CD4-positive, alpha-beta memory T cell (primary cell): ENCODE measurements around the gene NKX1-2. TPM values are rescaled to one million over a fixed set of nuclear protein-coding genes. Genes with fewer than 3 reads are reported as not detected.

ENCODE experiments used
- CTCF ChIA-PET: fragments of 350-600 bp; sonication (Branson Sonifier 250); formaldehyde crosslinking; loops from one replicate; lab custom pipeline; 2021; ENCODE audit warnings: inconsistent platforms; ENCODE audit not compliant: partially characterized antibody; lab: Charles Lee
- POLR2A ChIA-PET: fragments of 350-600 bp; sonication (Branson Sonifier 250); formaldehyde crosslinking; loops from one replicate; lab custom pipeline; 2021; ENCODE audit not compliant: partially characterized antibody; lab: Charles Lee
- DNase-seq, 5 donors: peaks; one replicate each; pipeline versions ENCODE4 v3.0.0 to v3.0.0-alpha.2; 2020 to 2022; ENCODE audit warnings: mixed read lengths in 1 of 5
- H3K27ac ChIP-seq: one replicate; pipeline ENCODE4 v1.7.0; 2013; ENCODE audit warnings: low read depth, low read length
- H3K27me3 ChIP-seq: 2 replicates; pipeline ENCODE4 v1.7.0; 2013; ENCODE audit warnings: mild to moderate bottlenecking, low read length, moderate library complexity; ENCODE audit not compliant: insufficient read depth
- H3K36me3 ChIP-seq: 2 replicates; pipeline ENCODE4 v1.7.0; 2013; ENCODE audit warnings: mild to moderate bottlenecking, low read length, moderate library complexity; ENCODE audit not compliant: insufficient read depth
- H3K4me1 ChIP-seq: 2 replicates; pipeline ENCODE4 v1.7.0; 2013; ENCODE audit warnings: mild to moderate bottlenecking, low read length, moderate library complexity; ENCODE audit not compliant: insufficient read depth
- H3K4me3 ChIP-seq, 2 donors: one replicate each; pipeline ENCODE4 v1.7.0; 2013; ENCODE audit warnings: low read length in 2 of 2, mild to moderate bottlenecking in 1 of 2
- H3K9me3 ChIP-seq, 2 donors: one replicate each; pipeline ENCODE4 v1.7.0; 2013; ENCODE audit warnings: low read length in 2 of 2, control low read depth in 1 of 2; ENCODE audit not compliant: control insufficient read depth in 1 of 2
- H3K27ac Mint-ChIP-seq, 7 donors: one replicate each; pipeline ENCODE4 v1.8.0; 2020 to 2021; ENCODE audit warnings: mixed read lengths in 7 of 7, mild to moderate bottlenecking in 6 of 7, inconsistent platforms in 3 of 7, moderate library complexity in 3 of 7
- H3K27me3 Mint-ChIP-seq, 2 donors: one replicate each; pipeline ENCODE4 v1.8.0; 2020 to 2021; ENCODE audit warnings: mixed read lengths in 2 of 2
- H3K36me3 Mint-ChIP-seq, 2 donors: one replicate each; pipeline ENCODE4 v1.8.0; 2020 to 2021; ENCODE audit warnings: mixed read lengths in 2 of 2, inconsistent platforms in 1 of 2, mild to moderate bottlenecking in 1 of 2
- H3K4me1 Mint-ChIP-seq, 4 donors: one replicate each; pipeline ENCODE4 v1.8.0; 2020 to 2021; ENCODE audit warnings: mixed read lengths in 4 of 4, mild to moderate bottlenecking in 1 of 4
- H3K4me3 Mint-ChIP-seq, 8 donors: one replicate each; pipeline ENCODE4 v1.8.0; 2020 to 2021; ENCODE audit warnings: mixed read lengths in 8 of 8, mild to moderate bottlenecking in 7 of 8, moderate library complexity in 6 of 8, inconsistent platforms in 3 of 8
- H3K9me3 Mint-ChIP-seq, 8 donors: one replicate each; pipeline ENCODE4 v1.8.0; 2020 to 2021; ENCODE audit warnings: mixed read lengths in 8 of 8, mild to moderate bottlenecking in 5 of 8, inconsistent platforms in 3 of 8, moderate library complexity in 1 of 8
- intact Hi-C: fragments of 100-400 bp; cut with micrococcal nuclease; formaldehyde crosslinking; loops from one replicate; pipeline ENCODE4 v1.15.1; 2023
- polyA plus RNA-seq, 2 donors: library from polyadenylated mRNA; unstranded; fragments of 300-500 nt; fragmentation: Illumina TruSeq; gene quantifications; one replicate each; pipeline ENCODE4 v1.2.3, GENCODE V29; 2021
- total RNA-seq, 2 experiments: library from RNA; stranded (reverse); gene quantifications; one replicate each; pipeline ENCODE4 v1.2.3, GENCODE V29; 2021

Gene NKX1-2
- total and polyA plus RNA-seq, 4 experiments from 2014 or later, result not detected

DNA sequence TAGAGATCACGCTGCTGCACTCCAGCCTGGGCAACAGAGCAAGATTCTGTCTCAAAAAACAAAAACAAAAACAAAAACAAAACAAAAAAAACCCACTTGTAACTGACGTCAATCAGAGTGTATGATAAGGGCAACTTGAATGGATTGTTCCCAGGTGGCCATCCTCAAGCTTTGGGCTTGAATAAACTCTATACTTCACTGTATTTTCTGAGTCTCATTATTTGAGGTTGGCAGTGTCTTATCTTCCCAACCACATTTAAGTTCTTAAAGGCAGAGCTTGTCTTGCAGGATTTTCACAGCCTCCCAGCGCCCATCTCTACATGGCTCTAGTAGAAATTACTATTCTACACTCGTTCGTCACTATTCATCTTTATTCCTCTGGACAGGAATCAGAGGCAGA is 26.0 kb downstream of the NKX1-2 start:
- Histone ChIP-seq H3K4me1 (peaks cover 5% of the 10 kb centered on the region), H3K27ac (no peak overlapping the region), H3K9me3 (no peaks in the 10 kb centered on the region), H3K4me3 (no peak overlapping the region), H3K27me3 (no peaks in the 10 kb centered on the region), H3K36me3 (no peaks in the 10 kb centered on the region)
- H3K4me3 Mint-ChIP-seq, result no peak overlapping the region
- intact Hi-C loops, result no loop called here
- ChIA-PET CTCF (interaction anchor here (0.9 to 1.5 kb wide), 3 partner anchors 10 to 35 kb away, joined by 3 to 4 read pairs (median 3); no protein-coding TSS in a partner anchor), POLR2A (no interaction called here)
- H3K27me3 Mint-ChIP-seq, result peaks cover 14 to 15% of the 10 kb centered on the region in 2 donors
- peaks cover 0 to under 1% of the 10 kb centered on the region in 2 donors for H3K36me3 Mint-ChIP-seq
- peaks cover 1 to 4% (median 3%) of the 10 kb centered on the region in 4 donors for H3K4me1 Mint-ChIP-seq
- H3K9me3 Mint-ChIP-seq, result no peaks in the 10 kb centered on the region
- no peak for DNase-seq
- H3K27ac Mint-ChIP-seq, result no peak overlapping the region

DNA sequence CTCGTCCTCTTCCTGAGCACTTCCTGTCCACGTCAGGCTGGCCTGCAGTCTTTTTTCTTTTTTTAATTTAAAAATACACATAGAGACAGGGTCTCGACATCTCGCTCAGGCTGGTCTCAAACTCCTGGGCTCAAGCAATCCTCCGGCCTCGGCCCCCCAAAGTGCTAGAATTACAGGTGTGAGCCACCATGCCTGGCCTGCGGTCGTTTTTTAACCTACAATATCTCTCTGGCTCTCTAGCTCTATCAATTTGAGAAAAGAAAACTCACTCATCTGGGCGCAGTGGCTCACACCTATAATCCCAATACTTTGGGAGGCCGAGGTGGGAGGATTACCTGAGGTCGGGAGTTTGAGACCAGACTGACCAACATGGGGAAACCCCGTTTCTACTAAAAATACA is 27.1 kb downstream of the NKX1-2 start:
- ChIA-PET CTCF (interaction anchor here (1.0 to 1.3 kb wide), 2 partner anchors 19 to 39 kb away, joined by 3 read pairs; partner anchors contain the start of gene LHPP), POLR2A (no interaction called here)
- Histone ChIP-seq H3K4me1 (peaks cover 9% of the 10 kb centered on the region), H3K9me3 (no peaks in the 10 kb centered on the region), H3K4me3 (no peak overlapping the region), H3K36me3 (no peaks in the 10 kb centered on the region), H3K27me3 (no peaks in the 10 kb centered on the region), H3K27ac (no peak overlapping the region)
- Mint-ChIP-seq H3K4me1 (peaks cover 2 to 9% (median 7%) of the 10 kb centered on the region in 4 donors), H3K27me3 (peaks cover 14 to 15% of the 10 kb centered on the region in 2 donors), H3K9me3 (no peaks in the 10 kb centered on the region), H3K36me3 (peaks cover 0 to 3% of the 10 kb centered on the region in 2 donors), H3K4me3 (no peak overlapping the region), H3K27ac (no peak overlapping the region)
- DNase-seq, result no peak
- intact Hi-C loops, result no loop called here

GRCh38 chr10:124420254-124420653 is 29.6 kb downstream of the NKX1-2 start:
- H3K9me3 ChIP-seq, result no peaks in the 10 kb centered on the region
- H3K4me3 ChIP-seq, result no peak overlapping the region
- POLR2A ChIA-PET, result interaction anchor here (2.9 kb wide), 1 partner anchor 16 kb away, joined by 12 read pairs; no protein-coding TSS in a partner anchor
- no peak for DNase-seq
- Mint-ChIP-seq H3K9me3 (no peaks in the 10 kb centered on the region), H3K27me3 (peaks cover 9 to 14% of the 10 kb centered on the region in 2 donors), H3K27ac (peak overlapping the region in 2 of 7 donors; percentile 35 to 42), H3K36me3 (peaks cover 0 to 3% of the 10 kb centered on the region in 2 donors), H3K4me3 (peak overlapping the region in 3 of 8 donors; percentile 15 to 55 (median 27)), H3K4me1 (peaks cover 4 to 33% (median 20%) of the 10 kb centered on the region in 4 donors)
- no peaks in the 10 kb centered on the region for H3K36me3 ChIP-seq
- CTCF ChIA-PET, result interaction anchor here (4.7 kb wide), 1 partner anchor 31 kb away, joined by 22 read pairs; no protein-coding TSS in a partner anchor
- intact Hi-C loops, result no loop called here
- no peak overlapping the region for H3K27ac ChIP-seq
- peaks cover 13% of the 10 kb centered on the region for H3K4me1 ChIP-seq
- H3K27me3 ChIP-seq, result no peaks in the 10 kb centered on the region

DNA sequence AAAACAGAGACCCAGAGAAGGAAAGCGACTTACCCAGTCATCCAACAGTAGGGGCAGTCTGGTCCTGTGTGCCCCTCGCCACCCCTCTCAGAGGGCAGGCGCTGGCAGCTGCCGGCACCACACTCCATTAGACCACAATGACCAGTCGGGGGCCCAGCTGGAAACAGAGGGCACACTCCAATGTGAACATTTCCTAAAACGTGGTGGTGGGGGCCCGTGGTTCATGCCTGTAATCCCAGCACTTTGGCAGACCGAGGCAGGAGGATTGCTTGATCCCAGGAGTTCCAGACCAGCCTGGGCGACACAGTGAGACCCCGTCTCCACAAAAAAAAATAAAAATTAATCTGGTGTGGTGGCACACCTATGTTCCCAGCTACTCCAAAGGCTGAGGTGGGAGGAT is 30.2 kb downstream of the NKX1-2 start:
- Mint-ChIP-seq H3K4me1 (peaks cover 4 to 36% (median 20%) of the 10 kb centered on the region in 4 donors), H3K36me3 (peaks cover 0 to 3% of the 10 kb centered on the region in 2 donors)
- H3K27me3 ChIP-seq, result no peaks in the 10 kb centered on the region

DNA sequence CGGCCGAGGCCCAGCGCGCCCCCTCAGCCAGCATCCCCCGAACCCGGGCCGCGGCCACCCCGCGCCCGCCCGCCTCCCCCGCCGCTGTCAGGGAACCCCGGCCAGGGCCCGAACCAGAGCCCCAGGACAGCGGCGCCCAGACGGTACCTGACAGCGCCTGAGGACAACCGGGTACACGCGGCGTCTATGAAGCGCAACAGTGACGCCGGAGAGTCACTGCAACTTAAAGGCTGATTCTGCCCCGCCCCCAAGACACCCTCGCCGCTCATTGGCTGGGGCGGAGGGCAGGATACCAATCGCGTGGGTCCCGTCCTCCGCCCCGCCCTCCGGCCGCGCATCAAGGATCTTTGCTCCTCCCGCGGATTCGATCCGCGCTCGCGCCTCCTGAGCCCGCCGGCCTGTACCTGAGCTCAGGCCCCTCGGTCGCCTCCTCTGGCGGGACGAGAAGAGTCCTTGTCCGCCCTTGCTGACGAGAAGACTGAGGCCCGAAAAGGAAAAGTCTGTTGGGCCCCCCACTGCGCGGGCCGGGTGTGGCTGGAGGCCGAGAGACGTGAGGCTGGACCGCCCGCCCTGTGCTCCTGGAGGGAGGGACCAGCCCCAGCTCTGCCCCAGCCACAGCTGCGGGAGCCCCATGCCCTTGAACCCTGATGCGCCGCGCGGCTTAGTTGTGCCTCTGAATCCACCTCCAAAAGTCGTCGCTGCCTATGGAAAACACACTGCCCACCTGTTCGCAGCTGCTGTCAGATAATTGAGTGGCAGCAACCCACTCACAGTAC is 30.9 kb downstream of the NKX1-2 start, which contains the start of gene OAT:
TSS of gene OAT (minus strand) at position 198 of the 776 bp plus-strand sequence. CDS start 6,752 bp downstream, outside the sequence.
- intact Hi-C loops, result loop anchor here (1.0 to 10.0 kb wide), 3 partner anchors 30 to 496 kb away; partner anchors contain the start of gene LHPP

More for the DNA sequence above, 30.2 kb downstream of the NKX1-2 start:
- H3K27ac ChIP-seq, result no peak overlapping the region
- H3K4me3 Mint-ChIP-seq, result peak overlapping the region in 6 of 8 donors; percentile 15 to 89 (median 85)
- H3K4me1 ChIP-seq, result peaks cover 13% of the 10 kb centered on the region
- intact Hi-C loops, result loop anchor here (1.0 to 10.0 kb wide), 2 partner anchors 42 to 495 kb away; partner anchors contain the start of gene LHPP
- no peaks in the 10 kb centered on the region for H3K9me3 ChIP-seq
- peaks cover 9 to 14% of the 10 kb centered on the region in 2 donors for H3K27me3 Mint-ChIP-seq
- ChIA-PET CTCF (interaction anchor here (0.8 to 4.7 kb wide), 3 partner anchors 16 to 425 kb away, joined by 3 to 22 read pairs (median 6); no protein-coding TSS in a partner anchor), POLR2A (interaction anchor here (2.9 kb wide), 1 partner anchor 16 kb away, joined by 12 read pairs; no protein-coding TSS in a partner anchor)
- DNase-seq, result no peak
- peak overlapping the region in 4 of 7 donors; percentile 10 to 84 (median 73) for H3K27ac Mint-ChIP-seq
- H3K36me3 ChIP-seq, result no peaks in the 10 kb centered on the region
- H3K9me3 Mint-ChIP-seq, result no peaks in the 10 kb centered on the region
- no peak overlapping the region for H3K4me3 ChIP-seq

DNA sequence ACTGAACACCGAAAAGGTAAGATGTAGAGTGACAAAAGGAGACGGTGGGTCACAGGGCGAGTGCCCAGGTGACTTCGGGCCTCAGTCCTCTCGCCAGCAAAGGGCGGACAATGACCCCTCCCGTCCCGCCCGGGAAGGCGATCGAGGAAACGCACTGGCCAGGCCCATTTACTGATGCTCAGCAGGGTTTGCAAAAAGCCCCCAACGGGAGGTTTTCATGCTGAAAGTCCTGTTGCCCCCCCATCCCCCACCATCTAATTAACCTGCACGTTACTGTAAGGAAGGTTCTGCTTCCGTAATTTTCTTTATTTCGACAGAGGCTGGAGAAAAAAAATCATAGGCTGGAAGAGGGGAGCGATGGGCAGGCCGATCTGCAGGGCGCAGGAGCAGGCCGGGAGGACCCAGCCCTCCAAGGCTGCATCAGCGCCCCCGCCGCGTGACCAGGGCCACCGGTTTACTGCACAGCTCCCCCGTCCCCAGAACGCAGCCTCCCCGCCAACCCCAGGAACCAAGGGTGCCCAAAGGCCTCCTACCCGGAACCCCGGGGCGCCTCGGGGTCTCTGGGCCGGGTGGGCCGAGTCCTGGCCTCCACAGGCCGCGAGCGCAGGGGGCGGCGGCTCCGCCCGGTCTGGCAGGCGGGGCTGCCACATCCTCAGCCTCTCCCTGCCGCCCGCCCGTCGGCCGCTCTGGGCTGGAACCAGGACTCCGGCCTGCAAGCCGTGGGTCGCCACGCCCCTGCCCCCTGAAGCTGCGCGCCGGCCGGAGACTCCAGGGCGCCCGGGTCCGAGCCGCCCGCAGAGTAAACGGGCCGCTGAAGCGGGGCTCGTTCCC is 31.7 kb downstream of the NKX1-2 start:
- POLR2A ChIA-PET, result interaction anchor here (0.6 to 2.9 kb wide), 5 partner anchors 14 to 323 kb away, joined by 3 to 24 read pairs (median 4); partner anchors contain the start of gene LHPP

More for the DNA sequence above, 30.9 kb downstream of the NKX1-2 start, which contains the start of gene OAT:
- CTCF ChIA-PET, result interaction anchor here (0.8 to 4.7 kb wide), 5 partner anchors 10 to 424 kb away, joined by 3 to 22 read pairs (median 4); no protein-coding TSS in a partner anchor
- Mint-ChIP-seq H3K4me1 (peaks cover 4 to 36% (median 20%) of the 10 kb centered on the region in 4 donors), H3K27ac (peak within 1 kb of the TSS; percentile 74 to 91 (median 84)), H3K4me3 (peak within 1 kb of the TSS; percentile 84 to 95 (median 87)), H3K36me3 (peaks cover 0 to 3% of the 10 kb centered on the region in 2 donors), H3K27me3 (peaks cover 4 to 8% of the 10 kb centered on the region in 2 donors), H3K9me3 (no peaks in the 10 kb centered on the region)
- Histone ChIP-seq H3K27me3 (no peaks in the 10 kb centered on the region), H3K36me3 (no peaks in the 10 kb centered on the region), H3K27ac (peak within 1 kb of the TSS; percentile 70), H3K4me1 (peaks cover 13% of the 10 kb centered on the region), H3K9me3 (no peaks in the 10 kb centered on the region), H3K4me3 (peak within 1 kb of the TSS; percentile 52 to 66)
- peak; percentile 94 to 95 (median 95) for DNase-seq
- POLR2A ChIA-PET, result interaction anchor here (0.6 to 2.9 kb wide), 6 partner anchors 15 to 368 kb away, joined by 3 to 24 read pairs (median 4); partner anchors contain the start of gene LHPP

More for the DNA sequence above, 31.7 kb downstream of the NKX1-2 start:
- H3K9me3 ChIP-seq, result no peaks in the 10 kb centered on the region
- peak; percentile 31 to 55 (median 46) for DNase-seq
- Mint-ChIP-seq H3K4me3 (peak overlapping the region; percentile 72 to 95 (median 82)), H3K36me3 (peaks cover 0 to 3% of the 10 kb centered on the region in 2 donors), H3K27ac (peak overlapping the region in 6 of 7 donors; percentile 42 to 84 (median 69)), H3K4me1 (peaks cover 4 to 36% (median 20%) of the 10 kb centered on the region in 4 donors), H3K9me3 (no peaks in the 10 kb centered on the region), H3K27me3 (peaks cover 4 to 7% of the 10 kb centered on the region in 2 donors)
- no peaks in the 10 kb centered on the region for H3K36me3 ChIP-seq
- intact Hi-C loops, result loop anchor here (1.0 to 10.0 kb wide), 2 partner anchors 29 to 497 kb away; no protein-coding TSS in a partner anchor
- H3K27me3 ChIP-seq, result no peaks in the 10 kb centered on the region
- peak overlapping the region in 1 of 2 donors; percentile 66 for H3K4me3 ChIP-seq
- peaks cover 13% of the 10 kb centered on the region for H3K4me1 ChIP-seq
- CTCF ChIA-PET, result interaction anchor here (0.7 to 4.7 kb wide), 8 partner anchors 9 to 327 kb away, joined by 3 to 22 read pairs (median 4); no protein-coding TSS in a partner anchor
- peak overlapping the region; percentile 70 for H3K27ac ChIP-seq
